ENCODE results near the gene AHRR. TPM values are rescaled to one million over a fixed set of nuclear protein-coding genes. Genes with fewer than 3 reads are reported as not detected.

AHRR gene
- total RNA-seq, 1 experiment from 2014 or later = 0.20 TPM

DNA sequence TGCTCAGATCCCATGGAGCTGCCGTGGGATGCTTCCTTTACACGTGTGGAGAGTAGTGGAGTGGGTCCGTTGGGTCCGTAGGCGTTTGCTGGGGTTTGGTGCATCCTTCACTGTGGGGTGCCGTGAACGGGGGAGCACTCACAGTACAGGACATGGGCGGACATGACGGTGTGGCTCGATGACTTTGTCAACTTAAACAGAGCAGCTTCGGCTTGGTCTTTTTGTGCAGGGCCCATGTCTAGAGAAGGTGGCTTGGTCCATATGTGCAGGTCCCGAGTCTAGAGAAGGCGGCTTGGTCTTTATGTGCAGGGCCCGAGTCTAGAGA is 95.1 kb downstream of the AHRR start:
- Histone ChIP-seq H3K4me3 (no peak overlapping the region), H3K27me3 (no peaks in the 10 kb centered on the region), H3K27ac (no peak overlapping the region), H3K4me1 (peaks cover 18% of the 10 kb centered on the region), H3K9me3 (replicated peaks) (no peaks in the 10 kb centered on the region), H3K36me3 (no peaks in the 10 kb centered on the region)
- DNase-seq = no peak

DNA sequence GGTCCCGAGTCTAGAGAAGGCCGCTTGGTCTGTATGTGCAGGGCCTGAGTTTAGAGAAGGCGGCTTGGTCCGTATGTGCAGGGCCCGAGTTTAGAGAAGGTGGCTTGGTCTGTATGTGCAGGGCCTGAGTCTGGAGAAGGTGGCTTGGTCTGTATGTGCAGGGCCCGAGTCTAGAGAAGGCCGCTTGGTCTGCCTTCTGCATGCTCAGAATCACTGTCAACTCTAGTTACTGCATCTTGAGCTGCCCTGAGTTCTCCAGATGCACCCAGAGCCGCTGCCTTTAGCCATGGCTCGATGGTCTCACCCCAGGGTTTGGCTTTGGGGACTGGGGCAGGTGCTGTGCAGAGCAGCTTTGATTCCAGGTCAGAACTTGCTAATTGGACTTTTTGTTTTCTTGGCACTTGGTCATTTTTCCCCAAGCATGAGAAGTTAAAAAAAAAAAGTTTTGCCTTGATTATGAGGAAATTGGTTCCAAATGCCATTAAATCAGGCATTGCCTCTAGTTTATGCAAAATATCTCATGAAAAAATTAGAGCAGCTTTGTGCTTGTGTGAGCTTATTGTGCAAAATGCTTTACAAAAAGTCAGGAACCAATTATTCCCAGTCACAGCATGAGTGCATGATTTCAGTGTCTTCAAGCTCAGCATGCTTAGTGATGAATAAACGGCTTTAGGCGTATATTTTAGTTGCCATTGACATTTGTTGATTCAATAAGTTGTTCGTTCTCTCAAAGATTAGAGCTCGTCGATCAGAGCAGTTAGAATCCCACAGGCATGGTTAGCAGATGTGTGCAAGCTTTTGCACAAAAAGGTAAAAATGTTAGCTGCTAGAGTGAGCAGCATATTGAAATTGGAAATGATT is 96.0 kb downstream of the AHRR start:
- H3K36me3 ChIP-seq = no peaks in the 10 kb centered on the region
- H3K27ac ChIP-seq = no peak overlapping the region
- no peak overlapping the region for H3K4me3 ChIP-seq
- H3K27me3 ChIP-seq = no peaks in the 10 kb centered on the region
- no peaks in the 10 kb centered on the region for H3K9me3 ChIP-seq (replicated peaks)
- H3K4me1 ChIP-seq = peaks cover 11% of the 10 kb centered on the region
- no peak for DNase-seq

DNA sequence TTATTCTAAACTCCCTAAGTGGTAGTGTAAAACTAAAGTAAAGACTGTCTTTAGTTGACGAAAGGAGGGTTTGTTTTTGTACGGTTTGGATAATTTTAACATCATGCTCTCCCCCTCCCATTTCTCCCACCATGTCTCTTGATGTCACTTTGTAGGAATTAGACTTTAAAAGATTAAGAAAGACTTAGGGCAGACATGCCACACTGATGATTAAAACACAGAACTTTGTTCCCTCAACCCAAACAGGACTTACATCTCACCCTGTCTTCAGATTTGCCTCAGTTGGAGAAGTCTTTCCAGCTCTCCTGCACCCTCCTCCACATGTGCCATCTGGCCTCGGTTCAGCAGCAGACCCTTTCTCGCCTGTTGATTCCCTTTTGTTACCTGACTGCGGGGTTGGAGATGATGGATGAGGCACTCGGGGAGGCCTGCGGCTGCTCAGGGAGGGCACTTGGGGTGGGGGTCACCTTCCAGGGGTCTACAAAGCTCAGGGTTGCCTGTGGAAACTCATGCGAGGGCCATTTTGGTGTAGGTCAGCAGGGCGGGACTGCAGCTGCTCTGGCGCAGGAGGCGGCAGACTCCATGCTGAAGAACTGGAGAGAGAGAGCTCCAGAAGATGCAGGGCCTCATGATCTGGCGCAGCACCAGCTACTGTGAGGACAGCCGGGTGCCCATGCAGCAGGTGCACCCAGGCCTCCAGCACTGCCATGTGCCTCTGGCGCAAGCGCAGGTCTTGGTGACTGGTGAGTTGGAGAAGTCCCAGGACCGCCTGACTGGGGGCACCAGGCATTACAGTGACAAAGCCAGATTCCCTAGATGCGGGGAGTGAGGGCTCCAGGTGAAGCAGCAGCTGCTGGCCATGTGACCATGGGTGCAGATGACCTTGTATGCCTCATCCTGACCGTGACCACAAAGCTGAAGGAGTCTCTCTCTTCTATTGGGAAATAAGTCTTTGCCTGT is 96.9 kb downstream of the AHRR start:
- H3K27me3 ChIP-seq = no peaks in the 10 kb centered on the region
- H3K36me3 ChIP-seq = no peaks in the 10 kb centered on the region
- no peaks in the 10 kb centered on the region for H3K9me3 ChIP-seq (replicated peaks)
- no peak overlapping the region for H3K4me3 ChIP-seq
- H3K4me1 ChIP-seq = peaks cover 11% of the 10 kb centered on the region
- DNase-seq = peak; percentile 76 to 81
- H3K27ac ChIP-seq = peak overlapping the region; percentile 55

DNA sequence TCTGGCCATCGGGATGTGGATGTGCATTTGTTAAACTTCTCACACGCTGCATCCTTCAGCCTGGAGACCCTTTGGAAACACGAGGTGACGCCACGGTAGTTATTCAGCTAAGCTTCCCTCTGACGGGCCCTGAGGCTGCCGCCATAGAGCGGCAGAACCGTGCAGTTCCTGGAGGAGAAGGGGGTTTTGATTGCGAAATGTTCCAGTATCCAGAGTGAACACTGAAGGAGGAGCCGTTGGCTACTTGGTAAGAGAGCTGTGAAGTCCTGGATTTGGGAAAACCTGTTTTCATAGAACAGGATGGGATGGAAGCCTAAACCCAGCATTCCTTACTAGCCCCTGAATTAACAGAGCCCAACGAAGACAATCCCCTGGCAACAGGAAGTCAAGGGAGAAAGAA is 98.5 kb downstream of the AHRR start:
- Histone ChIP-seq H3K4me1 (peaks cover 11% of the 10 kb centered on the region), H3K27ac (no peak overlapping the region), H3K9me3 (replicated peaks) (no peaks in the 10 kb centered on the region), H3K36me3 (no peaks in the 10 kb centered on the region), H3K4me3 (no peak overlapping the region), H3K27me3 (no peaks in the 10 kb centered on the region)
- no peak for DNase-seq

DNA sequence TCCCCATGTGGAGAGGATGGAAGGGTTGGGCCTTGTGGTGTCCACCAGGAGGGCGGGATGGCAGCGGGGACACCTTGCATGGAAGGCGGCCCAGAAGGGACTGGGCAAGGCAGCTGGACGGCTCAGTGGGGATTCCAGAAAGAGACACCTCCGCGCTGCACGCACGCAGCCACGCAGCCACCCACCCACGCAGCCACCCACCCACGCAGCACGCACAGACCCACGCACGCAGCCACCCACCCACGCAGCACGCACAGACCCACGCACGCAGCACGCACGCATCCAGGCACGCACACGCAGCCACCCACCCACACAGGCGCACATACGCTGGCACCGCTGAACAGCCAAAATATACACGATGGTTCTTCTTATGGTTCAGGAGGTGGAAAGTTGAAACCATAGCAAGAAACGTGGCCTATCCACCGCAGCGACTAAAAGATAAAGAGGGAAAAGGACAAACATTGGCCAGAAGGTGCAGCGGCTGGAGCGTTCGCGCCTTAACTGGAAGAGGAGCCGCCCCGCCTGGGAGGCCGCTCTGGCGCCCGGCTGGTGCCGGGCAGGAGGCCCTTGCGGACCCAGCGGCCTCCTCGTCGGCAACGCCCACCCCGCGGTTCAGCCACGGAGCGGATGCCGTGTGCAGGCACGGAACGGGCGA is 99.2 kb downstream of the AHRR start:
- DNase-seq = no peak
- H3K27ac ChIP-seq = no peak overlapping the region

DNA sequence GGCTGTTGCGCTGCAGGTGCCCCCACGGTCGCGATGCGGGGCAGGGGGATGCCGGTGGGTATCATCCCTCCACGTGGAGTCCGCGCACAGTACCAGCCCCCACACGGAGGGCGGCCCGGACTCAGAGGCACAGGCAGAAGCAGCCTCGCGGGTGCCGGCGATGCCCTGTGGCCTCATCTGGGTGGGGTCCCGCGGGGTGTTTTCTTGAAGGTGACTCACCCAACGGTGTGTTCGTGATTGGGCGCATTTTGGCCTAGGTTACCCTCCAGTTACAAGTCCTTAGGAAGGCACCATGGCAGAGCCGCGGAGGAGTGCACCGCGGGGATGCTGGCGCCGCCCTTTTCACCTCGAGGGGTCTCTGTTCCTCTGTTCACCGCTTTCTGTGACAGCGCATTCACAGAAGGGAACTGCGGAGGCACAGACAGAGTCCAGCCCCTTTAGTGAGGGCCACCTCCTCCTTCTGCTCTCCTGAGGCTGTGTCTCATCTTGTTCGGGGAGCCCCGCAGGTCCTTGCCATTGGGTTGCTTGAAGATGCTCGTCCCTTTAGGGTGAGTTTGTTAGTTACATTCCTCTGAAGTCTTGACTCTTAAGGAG is 99.9 kb downstream of the AHRR start:
- Histone ChIP-seq H3K27me3 (no peaks in the 10 kb centered on the region), H3K27ac (no peak overlapping the region), H3K4me1 (peaks cover 11% of the 10 kb centered on the region), H3K4me3 (no peak overlapping the region), H3K36me3 (no peaks in the 10 kb centered on the region), H3K9me3 (replicated peaks) (no peaks in the 10 kb centered on the region)
- DNase-seq = no peak

More for the DNA sequence above, 99.2 kb downstream of the AHRR start:
- Histone ChIP-seq H3K4me1 (peaks cover 11% of the 10 kb centered on the region), H3K36me3 (no peaks in the 10 kb centered on the region), H3K9me3 (replicated peaks) (no peaks in the 10 kb centered on the region), H3K4me3 (no peak overlapping the region), H3K27me3 (no peaks in the 10 kb centered on the region)

DNA sequence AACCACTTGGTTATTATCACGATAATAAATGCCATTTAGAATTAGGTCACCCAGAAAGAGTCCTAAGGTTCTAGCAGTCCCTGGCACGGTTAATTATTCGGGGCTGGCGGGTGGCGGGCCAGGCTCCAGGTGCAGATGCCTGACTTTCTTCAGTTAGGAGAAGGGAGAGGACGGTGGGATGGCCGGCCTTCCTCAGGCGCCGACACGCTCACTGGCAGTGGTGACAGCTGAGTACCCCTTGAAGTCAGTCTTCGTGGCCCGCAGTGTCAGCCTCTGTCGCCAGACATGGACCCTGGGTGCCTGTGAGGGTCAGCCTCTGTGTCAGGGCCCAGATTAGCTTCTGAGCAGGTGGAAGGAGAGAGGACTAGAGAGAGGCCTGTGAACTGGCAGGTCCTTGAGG is 100.4 kb downstream of the AHRR start:
- Histone ChIP-seq H3K36me3 (no peaks in the 10 kb centered on the region), H3K9me3 (replicated peaks) (no peaks in the 10 kb centered on the region), H3K27ac (no peak overlapping the region), H3K4me3 (no peak overlapping the region), H3K27me3 (no peaks in the 10 kb centered on the region), H3K4me1 (peaks cover 11% of the 10 kb centered on the region)
- no peak for DNase-seq

DNA sequence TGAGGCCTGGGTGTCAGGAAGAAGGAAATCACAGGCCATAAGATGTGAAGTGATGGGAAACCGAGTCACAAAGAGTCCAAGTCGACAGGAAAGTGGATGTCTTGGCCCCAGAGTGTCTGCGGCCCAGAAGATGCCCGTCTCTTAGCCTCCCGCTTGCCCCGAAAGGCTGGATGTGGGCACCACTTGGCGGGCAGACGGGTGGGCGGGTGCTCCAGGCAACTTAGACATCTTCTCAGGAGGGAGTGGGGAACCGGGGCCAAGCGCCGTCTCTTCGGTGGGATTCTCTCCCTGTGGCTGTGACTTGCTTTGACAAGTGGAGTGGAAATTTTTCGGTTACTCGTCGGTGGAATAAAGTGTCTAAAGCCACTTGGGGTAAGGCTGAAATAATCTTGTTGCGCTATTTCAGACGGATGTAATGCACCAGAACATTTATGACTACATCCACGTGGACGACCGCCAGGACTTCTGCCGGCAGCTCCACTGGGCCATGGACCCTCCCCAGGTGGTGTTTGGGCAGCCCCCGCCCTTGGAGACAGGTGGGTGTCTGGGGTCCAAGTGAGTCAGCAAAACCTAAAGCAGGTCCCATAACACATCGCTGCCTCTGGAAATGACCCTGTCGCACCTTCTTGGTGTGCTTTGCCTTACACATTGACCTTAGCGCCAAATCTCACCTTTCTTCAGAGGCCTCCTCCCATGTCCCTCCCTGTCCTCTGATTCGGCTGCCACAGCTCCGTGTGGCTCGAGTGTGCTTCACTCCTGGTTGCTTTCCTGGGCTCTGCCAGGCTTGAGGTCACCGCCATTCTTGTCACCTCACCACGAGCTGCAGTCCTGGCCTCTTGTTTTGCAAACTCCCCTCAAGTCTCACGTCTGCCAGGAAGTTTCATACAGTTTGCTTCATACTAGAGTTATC is 101.1 kb downstream of the AHRR start:
- no peak for DNase-seq

DNA sequence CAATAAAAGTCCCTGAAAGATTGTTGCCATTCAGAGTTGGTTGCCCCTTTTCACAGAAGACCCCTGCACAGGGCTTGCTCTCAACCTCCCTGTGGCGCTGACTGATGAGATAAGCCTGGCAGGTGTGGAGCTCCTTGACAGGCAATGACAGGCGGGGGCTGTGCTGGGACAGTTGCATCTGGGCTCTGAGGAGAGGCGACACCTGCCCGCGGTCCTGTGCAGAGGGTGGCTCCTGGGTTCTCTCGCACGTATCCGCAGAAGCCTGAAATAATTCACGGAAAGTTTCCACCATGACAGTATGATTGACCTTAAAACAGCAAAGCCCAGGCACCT is 101.7 kb downstream of the AHRR start:
- H3K27ac ChIP-seq = no peak overlapping the region
- H3K36me3 ChIP-seq = no peaks in the 10 kb centered on the region
- no peak for DNase-seq
- H3K4me1 ChIP-seq = peaks cover 9% of the 10 kb centered on the region
- H3K4me3 ChIP-seq = no peak overlapping the region
- no peaks in the 10 kb centered on the region for H3K9me3 ChIP-seq (replicated peaks)
- no peaks in the 10 kb centered on the region for H3K27me3 ChIP-seq

More for the DNA sequence above, 101.1 kb downstream of the AHRR start:
- Histone ChIP-seq H3K36me3 (no peaks in the 10 kb centered on the region), H3K27me3 (no peaks in the 10 kb centered on the region), H3K4me1 (peaks cover 11% of the 10 kb centered on the region), H3K4me3 (no peak overlapping the region), H3K9me3 (replicated peaks) (no peaks in the 10 kb centered on the region), H3K27ac (no peak overlapping the region)

DNA sequence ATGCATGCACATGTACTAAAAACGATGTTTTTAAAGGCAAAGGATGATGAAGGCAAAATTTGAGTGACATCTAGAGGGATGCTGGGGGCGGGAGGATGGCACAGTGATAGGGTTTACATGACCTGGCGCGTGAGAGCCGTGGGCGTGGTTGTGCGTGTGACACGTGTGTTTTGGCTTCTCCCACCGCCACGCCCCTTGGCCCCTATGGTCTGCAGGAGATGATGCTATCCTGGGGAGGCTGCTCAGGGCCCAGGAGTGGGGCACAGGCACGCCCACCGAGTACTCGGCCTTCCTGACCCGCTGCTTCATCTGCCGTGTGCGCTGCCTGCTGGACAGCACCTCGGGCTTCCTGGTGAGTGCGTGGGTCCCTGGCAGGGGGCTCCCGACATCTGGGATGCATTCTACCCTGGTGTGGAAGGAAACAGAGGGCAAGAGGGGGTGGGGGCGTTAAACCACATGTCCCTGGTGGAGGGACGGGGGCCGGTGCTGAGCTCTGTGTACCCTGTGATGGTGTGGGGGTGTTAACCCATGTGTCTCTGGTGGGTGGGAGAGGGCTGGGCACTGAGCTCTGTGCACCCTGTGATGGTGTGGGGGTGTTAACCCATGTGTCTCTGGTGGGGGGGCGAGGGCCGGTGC is 102.2 kb downstream of the AHRR start:
- Histone ChIP-seq H3K27me3 (no peaks in the 10 kb centered on the region), H3K27ac (no peak overlapping the region), H3K9me3 (replicated peaks) (no peaks in the 10 kb centered on the region), H3K4me3 (no peak overlapping the region), H3K36me3 (no peaks in the 10 kb centered on the region), H3K4me1 (peaks cover 3% of the 10 kb centered on the region)
- no peak for DNase-seq

DNA sequence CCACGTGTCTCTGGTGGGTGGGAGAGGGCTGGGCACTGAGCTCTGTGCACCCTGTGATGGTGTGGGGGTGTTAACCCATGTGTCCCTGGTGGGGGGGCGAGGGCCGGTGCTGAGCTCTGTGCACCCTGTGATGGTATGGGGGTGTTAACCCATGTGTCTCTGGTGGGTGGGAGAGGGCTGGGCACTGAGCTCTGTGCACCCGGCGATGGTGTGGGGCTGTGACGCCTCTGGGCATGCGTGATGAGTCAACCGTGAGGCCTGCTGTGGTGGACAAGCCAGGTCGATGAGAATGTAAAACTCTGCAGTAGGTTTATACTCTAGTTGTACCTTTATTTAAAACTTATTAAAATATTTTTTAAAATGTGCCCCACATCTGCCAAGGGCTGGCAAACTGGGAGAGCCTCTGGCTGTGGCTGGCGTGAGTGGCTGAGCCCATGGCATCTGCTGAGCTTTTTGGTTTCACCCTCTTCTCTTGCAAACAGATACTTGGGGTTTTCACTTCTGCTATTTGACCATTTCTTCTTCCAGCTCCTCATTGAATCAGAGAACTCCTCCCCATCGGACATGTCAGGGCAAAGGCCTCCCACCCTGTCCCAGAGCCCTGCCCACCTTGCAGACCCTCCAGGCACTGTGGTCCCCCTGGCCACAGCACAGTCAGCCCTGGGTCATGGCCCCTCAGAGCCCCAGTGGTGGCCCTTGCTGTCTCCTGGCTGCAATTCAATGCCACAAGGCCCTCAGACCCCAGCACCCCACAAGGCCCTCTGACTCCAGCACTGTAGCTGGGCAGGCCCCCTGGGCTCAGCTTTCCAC is 103.0 kb downstream of the AHRR start:
- DNase-seq = no peak
- no peaks in the 10 kb centered on the region for H3K27me3 ChIP-seq
- H3K36me3 ChIP-seq = no peaks in the 10 kb centered on the region
- no peak overlapping the region for H3K27ac ChIP-seq
- no peaks in the 10 kb centered on the region; the same call in 1 of the 2 replicates for H3K4me1 ChIP-seq
- no peak overlapping the region for H3K4me3 ChIP-seq
- no peaks in the 10 kb centered on the region for H3K9me3 ChIP-seq (replicated peaks)

DNA sequence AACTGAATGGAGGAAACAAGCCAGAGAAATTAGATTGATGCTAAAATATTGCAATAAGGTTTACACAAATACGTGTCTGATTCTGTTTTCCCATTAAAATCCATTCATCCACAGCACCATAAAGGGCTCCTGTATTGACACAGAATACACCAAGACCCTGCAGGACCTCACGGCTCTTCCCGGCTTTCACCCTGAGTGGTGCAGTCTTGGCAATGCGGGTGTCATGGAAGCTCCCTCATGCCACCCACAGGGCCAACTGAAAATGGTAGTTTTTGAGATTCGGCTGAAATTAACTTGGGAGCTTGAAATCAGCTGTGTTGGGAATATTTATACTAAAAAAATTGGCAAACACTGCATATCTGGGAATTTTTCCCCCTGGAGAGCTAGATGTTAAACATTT is 104.2 kb downstream of the AHRR start:
- Histone ChIP-seq H3K4me3 (no peak overlapping the region), H3K27me3 (no peaks in the 10 kb centered on the region), H3K4me1 (no peaks in the 10 kb centered on the region; the same call in 1 of the 2 replicates), H3K36me3 (no peaks in the 10 kb centered on the region), H3K9me3 (replicated peaks) (no peaks in the 10 kb centered on the region), H3K27ac (no peak overlapping the region)
- DNase-seq = peak in 1 of 2 experiments; percentile 24
